ENCODE data around the gene CALU.

Gene CALU

GRCh38 chr7:128701062-128701785, 37.9 kb upstream of the CALU start:
- Histone ChIP-seq H2AFZ (ENCODE audit: low read depth) (no peak overlapping the region), H3K4me3 (IDR thresholded peaks at IDR 0.05; ENCODE audit: insufficient read depth, low read depth, low read length) (no peak overlapping the region), H3K36me3 (ENCODE audit: insufficient read depth) (no peaks in the 10 kb centered on the region), H3K4me2 (no peak overlapping the region), H3K27me3 (ENCODE audit: insufficient read depth, low read depth) (no peaks in the 10 kb centered on the region), H3K4me1 (ENCODE audit: low read depth, poor library complexity, severe bottlenecking) (no peaks in the 10 kb centered on the region), H4K20me1 (ENCODE audit: insufficient read depth) (no peaks in the 10 kb centered on the region), H3K27ac (no peak overlapping the region), H3K79me2 (ENCODE audit: insufficient read depth, low read depth) (no peaks in the 10 kb centered on the region), H3K9ac (no peak overlapping the region)
- TF ChIP-seq, protein P1, sequence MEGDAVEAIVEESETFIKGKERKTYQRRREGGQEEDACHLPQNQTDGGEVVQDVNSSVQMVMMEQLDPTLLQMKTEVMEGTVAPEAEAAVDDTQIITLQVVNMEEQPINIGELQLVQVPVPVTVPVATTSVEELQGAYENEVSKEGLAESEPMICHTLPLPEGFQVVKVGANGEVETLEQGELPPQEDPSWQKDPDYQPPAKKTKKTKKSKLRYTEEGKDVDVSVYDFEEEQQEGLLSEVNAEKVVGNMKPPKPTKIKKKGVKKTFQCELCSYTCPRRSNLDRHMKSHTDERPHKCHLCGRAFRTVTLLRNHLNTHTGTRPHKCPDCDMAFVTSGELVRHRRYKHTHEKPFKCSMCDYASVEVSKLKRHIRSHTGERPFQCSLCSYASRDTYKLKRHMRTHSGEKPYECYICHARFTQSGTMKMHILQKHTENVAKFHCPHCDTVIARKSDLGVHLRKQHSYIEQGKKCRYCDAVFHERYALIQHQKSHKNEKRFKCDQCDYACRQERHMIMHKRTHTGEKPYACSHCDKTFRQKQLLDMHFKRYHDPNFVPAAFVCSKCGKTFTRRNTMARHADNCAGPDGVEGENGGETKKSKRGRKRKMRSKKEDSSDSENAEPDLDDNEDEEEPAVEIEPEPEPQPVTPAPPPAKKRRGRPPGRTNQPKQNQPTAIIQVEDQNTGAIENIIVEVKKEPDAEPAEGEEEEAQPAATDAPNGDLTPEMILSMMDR (conservative IDR thresholded peaks at IDR 0.05; ENCODE audit: low read depth, low read length), result no peak

DNA sequence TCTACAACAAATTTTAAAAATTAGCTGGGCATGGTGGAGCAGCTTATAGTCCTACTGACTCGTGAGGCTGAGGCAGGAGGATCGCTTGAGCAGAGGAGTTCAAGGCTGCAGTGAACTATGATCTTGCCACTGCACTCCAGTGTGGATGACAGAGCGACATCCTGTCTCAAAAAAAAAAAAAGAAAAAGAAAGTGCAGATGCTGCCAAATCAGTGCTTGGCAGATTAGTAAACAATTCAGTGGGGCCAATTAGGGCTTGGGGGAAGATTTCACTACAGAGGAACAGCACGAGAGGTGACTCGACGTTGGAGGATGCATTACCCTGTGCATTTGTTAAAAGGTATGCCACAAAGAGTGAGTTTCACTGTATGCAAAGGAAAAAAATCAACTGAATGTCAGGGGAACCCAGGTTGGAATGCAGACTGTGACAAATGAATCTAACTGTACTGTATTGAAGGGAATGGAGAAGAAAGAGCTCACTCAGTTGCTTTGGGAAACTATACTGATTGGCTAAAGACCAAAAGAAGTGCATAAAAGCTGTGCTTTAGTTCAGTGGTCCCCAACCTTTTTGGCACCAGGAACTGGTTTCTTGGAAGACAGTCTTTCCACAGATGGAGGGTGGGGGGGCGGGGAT, 35.4 kb upstream of the CALU start:
- H3K4me3 ChIP-seq (IDR thresholded peaks at IDR 0.05; ENCODE audit: insufficient read depth, low read depth, low read length), result no peak overlapping the region
- no peaks in the 10 kb centered on the region for H3K4me1 ChIP-seq (ENCODE audit: low read depth, poor library complexity, severe bottlenecking)
- no peak overlapping the region for H3K4me2 ChIP-seq
- no peaks in the 10 kb centered on the region for H3K79me2 ChIP-seq (ENCODE audit: insufficient read depth, low read depth)
- no peak overlapping the region for H2AFZ ChIP-seq (ENCODE audit: low read depth)
- no peaks in the 10 kb centered on the region for H3K27me3 ChIP-seq (ENCODE audit: insufficient read depth, low read depth)
- no peaks in the 10 kb centered on the region for H4K20me1 ChIP-seq (ENCODE audit: insufficient read depth)
- no peaks in the 10 kb centered on the region for H3K36me3 ChIP-seq (ENCODE audit: insufficient read depth)
- no peak overlapping the region for H3K27ac ChIP-seq
- TF ChIP-seq, protein P1 (conservative IDR thresholded peaks at IDR 0.05; ENCODE audit: low read depth, low read length), result no peak
- no peak overlapping the region for H3K9ac ChIP-seq

GRCh38 chr7:128705891-128706333, 33.2 kb upstream of the CALU start:
- H3K4me2 ChIP-seq, result no peak overlapping the region
- H3K79me2 ChIP-seq (ENCODE audit: insufficient read depth, low read depth), result no peaks in the 10 kb centered on the region
- H4K20me1 ChIP-seq (ENCODE audit: insufficient read depth), result no peaks in the 10 kb centered on the region
- H3K27ac ChIP-seq, result no peak overlapping the region
- H3K4me3 ChIP-seq (IDR thresholded peaks at IDR 0.05; ENCODE audit: insufficient read depth, low read depth, low read length), result no peak overlapping the region
- H2AFZ ChIP-seq (ENCODE audit: low read depth), result no peak overlapping the region
- no peaks in the 10 kb centered on the region for H3K36me3 ChIP-seq (ENCODE audit: insufficient read depth)
- no peaks in the 10 kb centered on the region for H3K4me1 ChIP-seq (ENCODE audit: low read depth, poor library complexity, severe bottlenecking)
- TF ChIP-seq, protein P1 (conservative IDR thresholded peaks at IDR 0.05; ENCODE audit: low read depth, low read length), result no peak
- no peaks in the 10 kb centered on the region for H3K27me3 ChIP-seq (ENCODE audit: insufficient read depth, low read depth)
- no peak overlapping the region for H3K9ac ChIP-seq

- no peak overlapping the region for H2AFZ ChIP-seq (ENCODE audit: low read depth)
- no peak overlapping the region for H3K9ac ChIP-seq
- TF ChIP-seq, protein P1 (conservative IDR thresholded peaks at IDR 0.05; ENCODE audit: low read depth, low read length), result no peak
- no peaks in the 10 kb centered on the region for H3K27me3 ChIP-seq (ENCODE audit: insufficient read depth, low read depth)
- H4K20me1 ChIP-seq (ENCODE audit: insufficient read depth), result no peaks in the 10 kb centered on the region
- no peak overlapping the region for H3K27ac ChIP-seq
- no peaks in the 10 kb centered on the region for H3K4me1 ChIP-seq (ENCODE audit: low read depth, poor library complexity, severe bottlenecking)
- H3K36me3 ChIP-seq (ENCODE audit: insufficient read depth), result no peaks in the 10 kb centered on the region
- no peak overlapping the region for H3K4me3 ChIP-seq (IDR thresholded peaks at IDR 0.05; ENCODE audit: insufficient read depth, low read depth, low read length)
- H3K79me2 ChIP-seq (ENCODE audit: insufficient read depth, low read depth), result no peaks in the 10 kb centered on the region
- no peak overlapping the region for H3K4me2 ChIP-seq
These were observed 31.4 kb upstream of the CALU start for GRCh38 chr7:128707752-128708151.
